K562 (cell line): ENCODE results near the gene GLB1L. TPM values are rescaled to one million over a fixed set of nuclear protein-coding genes. Genes with fewer than 3 reads are reported as not detected.

Source experiments
- C11orf30 ChIP-seq: fragments of 450-650 bp; IDR thresholded peaks from 2 replicates; pipeline ENCODE4 v1.6.1; 2016; ENCODE audit warnings: low read depth, mild to moderate bottlenecking
- CGGBP1 ChIP-seq: fragments of 250-450 bp; sonication (Bioruptor Pico); IDR thresholded peaks from 2 replicates; pipeline ENCODE4 v1.9.0; 2021; ENCODE audit warnings: mild to moderate bottlenecking
- DMBX1 ChIP-seq: fragments of 250-450 bp; sonication (Bioruptor Pico); IDR thresholded peaks from 2 replicates; pipeline ENCODE4 v1.8.0; 2022; ENCODE audit warnings: inconsistent platforms, mild to moderate bottlenecking, moderate library complexity, borderline replicate concordance
- ELF2 ChIP-seq: fragments of 250-450 bp; sonication (Bioruptor Pico); IDR thresholded peaks from 2 replicates; pipeline ENCODE4 v1.5.0; 2021; ENCODE audit warnings: mild to moderate bottlenecking
- FUS ChIP-seq: fragments of 200-400 bp; formaldehyde crosslinking; optimal IDR thresholded peaks from 2 replicates; pipeline ENCODE3; 2017; ENCODE audit warnings: low read depth, low read length
- MAX ChIP-seq: sonication (generic); formaldehyde crosslinking; IDR thresholded peaks from 2 replicates; pipeline ENCODE4 v1.9.0; 2022; ENCODE audit warnings: mild to moderate bottlenecking, missing genetic modification reagents
- MCM5 ChIP-seq: fragments of 450-650 bp; IDR thresholded peaks from 2 replicates; pipeline ENCODE4 v1.6.1; 2016; ENCODE audit warnings: low read depth
- MYBL2 ChIP-seq, 2 experiments: fragments of 450-650 bp in 1 of 2; sonication (generic) in 1 of 2; formaldehyde crosslinking in 1 of 2; IDR thresholded peaks; 2 replicates each; pipeline versions ENCODE4 v1.6.1 to v1.8.1; 2017 to 2022; ENCODE audit warnings: borderline replicate concordance in 1 of 2, inconsistent platforms in 1 of 2, low read depth in 1 of 2, mild to moderate bottlenecking in 1 of 2, missing genetic modification reagents in 1 of 2, moderate library complexity in 1 of 2
- PHF8 ChIP-seq: fragments of 200-600 bp; sonication (generic); IDR thresholded peaks from 2 replicates; pipeline ENCODE4 v1.6.1; 2012; ENCODE audit warnings: mixed run types, mild to moderate bottlenecking, inconsistent platforms, low read length, moderate library complexity, borderline replicate concordance
- POLR2AphosphoS2 ChIP-seq: IDR thresholded peaks from 2 replicates; pipeline ENCODE4 v1.6.1; 2012; ENCODE audit warnings: low read length, improper control_type of control experiment
- POLR3G ChIP-seq: IDR thresholded peaks from 2 replicates; pipeline ENCODE4 v1.6.1; 2011; ENCODE audit not compliant: insufficient read length, insufficient replicate concordance; ENCODE audit errors: extremely low read depth
- RBM14 ChIP-seq: fragments of 200-400 bp; formaldehyde crosslinking; IDR thresholded peaks from 2 replicates; pipeline ENCODE4 v1.6.1; 2018; ENCODE audit warnings: low read depth, mild to moderate bottlenecking, low read length, moderate library complexity, borderline replicate concordance; ENCODE audit not compliant: insufficient read depth
- RERE ChIP-seq: sonication (generic); formaldehyde crosslinking; IDR thresholded peaks from 2 replicates; pipeline ENCODE4 v1.8.0; 2023; ENCODE audit warnings: missing genetic modification reagents, mild to moderate bottlenecking, borderline replicate concordance
- SLC30A9 ChIP-seq: fragments of 250-450 bp; sonication (Bioruptor Pico); IDR thresholded peaks from 2 replicates; pipeline ENCODE4 v1.8.0; 2022; ENCODE audit warnings: mild to moderate bottlenecking, moderate library complexity
- SMARCA4 ChIP-seq: fragments of 450-650 bp; IDR thresholded peaks from 2 replicates; pipeline ENCODE4 v1.6.1; 2016
- SNAPC5 ChIP-seq: fragments of 250-450 bp; sonication (Bioruptor Pico); IDR thresholded peaks from 2 replicates; pipeline ENCODE4 v1.8.0; 2021; ENCODE audit warnings: moderate library complexity, mild to moderate bottlenecking, inconsistent platforms
- SRSF1 ChIP-seq: fragments of 200-400 bp; formaldehyde crosslinking; IDR thresholded peaks from 2 replicates; pipeline ENCODE4 v1.6.1; 2017; ENCODE audit warnings: mild to moderate bottlenecking, low read depth, low read length, moderate library complexity
- ZNF436 ChIP-seq: fragments of 250-450, 450-650 bp; sonication (Bioruptor Pico); formaldehyde crosslinking; IDR thresholded peaks from 2 replicates; pipeline ENCODE4 v1.7.0; 2020; ENCODE audit warnings: mild to moderate bottlenecking
- ZNF444 ChIP-seq: fragments of 250-450 bp; sonication (Bioruptor Pico); IDR thresholded peaks from 2 replicates; pipeline ENCODE4 v1.4.0; 2020; ENCODE audit warnings: mild to moderate bottlenecking, moderate library complexity
- ZNF589 ChIP-seq: fragments of 200-800 bp; sonication (Bioruptor generic); IDR thresholded peaks from 2 replicates; pipeline ENCODE4 v1.6.1; 2016; ENCODE audit warnings: low read depth, missing genetic modification characterization, missing compliant biosample characterization
- polyA plus RNA-seq, 8 experiments: library from polyadenylated mRNA; depleted of rRNA in 4 of 8; stranded (reverse) in 5 of 8; unstranded in 3 of 8; fragments of >200 nt; fragmentation: Nextera tagmentation in 2 of 8; fragmentation: Illumina TruSeq in 1 of 8; extraction: Ambion mirVana in 2 of 8; extraction: Trizol in 1 of 8; gene quantifications; 2 replicates each; pipeline versions ENCODE4 v1.2.1 to v1.2.3, GENCODE V29; 2011 to 2014; ENCODE audit warnings: inconsistent platforms in 1 of 8, missing spikeins in 1 of 8
- total RNA-seq, 7 experiments: library from RNA; depleted of rRNA in 6 of 7; stranded (reverse); fragments of >200 nt in 6 of 7; fragmentation: Illumina TruSeq in 2 of 7; extraction: Trizol in 2 of 7; gene quantifications; 2 replicates each; pipeline versions ENCODE4 v1.2.1 to v1.2.3, GENCODE V29; 2011 to 2021; ENCODE audit warnings: low replicate concordance in 1 of 7

GLB1L gene
- total and polyA plus RNA-seq, 9 of the 15 experiments (the other 6 are each of a cell fraction or from before 2014, with no cell fraction given) = 0.42 to 2.9 (median 2.5) TPM

- TF ChIP-seq MYBL2 (IDR thresholded peaks at IDR 0.05; ENCODE audit: low read depth) = no peak
- TF ChIP-seq MYBL2 (CRISPR knock-in tag; IDR thresholded peaks at IDR 0.05; ENCODE audit: borderline replicate concordance) = no peak
- no peak for TF ChIP-seq MCM5
- TF ChIP-seq FUS = peak; percentile 27
- no peak for TF ChIP-seq ELF2 (CRISPR knock-in tag)
- no peak for TF ChIP-seq ZNF444 (CRISPR knock-in tag)
- TF ChIP-seq ZNF589 = no peak
- no peak for TF ChIP-seq CGGBP1
- TF ChIP-seq SNAPC5 (CRISPR knock-in tag) = no peak
- TF ChIP-seq RERE (CRISPR knock-in tag) = no peak
- TF ChIP-seq SRSF1 = no peak
- TF ChIP-seq RBM14 = no peak
- TF ChIP-seq DMBX1 (CRISPR knock-in tag) = no peak
- TF ChIP-seq MAX = peak; percentile 95
- peak; percentile 76; the same call in 1 of the 2 replicates for TF ChIP-seq PHF8
- no peak for TF ChIP-seq POLR3G
- peak; percentile 93 for TF ChIP-seq POLR2AphosphoS2
- TF ChIP-seq C11orf30 = no peak
- TF ChIP-seq SLC30A9 (CRISPR knock-in tag) = no peak
- no peak for TF ChIP-seq SMARCA4
- no peak for TF ChIP-seq ZNF436
These were observed 26.2 kb downstream of the GLB1L start, which contains the start of gene ABCB6 (continued) for GRCh38 chr2:219218732-219219701.
